Keratinocyte (primary cell): ENCODE data around the gene KRTAP12-4.

Source experiments
- CTCF ChIP-seq, 3 experiments: IDR thresholded peaks in 1 of 3; conservative IDR thresholded peaks in 1 of 3; optimal IDR thresholded peaks in 1 of 3; 2 replicates in 2 of 3; 3 replicates in 1 of 3; pipeline versions ENCODE3 to v1.5.1; 2011; ENCODE audit warnings: low read length in 3 of 3, mild to moderate bottlenecking in 3 of 3, moderate library complexity in 2 of 3, control low read depth in 1 of 3, inconsistent platforms in 1 of 3; ENCODE audit not compliant: insufficient read depth in 2 of 3; ENCODE audit errors: extremely low read depth in 1 of 3
- EZH2 ChIP-seq: IDR thresholded peaks from one replicate; pipeline ENCODE4 v1.6.1; 2012; ENCODE audit warnings: inconsistent platforms, mild to moderate bottlenecking, low read length, moderate library complexity

- no peak for TF ChIP-seq CTCF (optimal IDR thresholded peaks at IDR 0.05 in 1 of 3, IDR thresholded peaks at IDR 0.05 in 1 of 3, conservative IDR thresholded peaks at IDR 0.05 in 1 of 3; ENCODE audit: extremely low read depth in 1 of 3, insufficient read depth in 2 of 3, low read length in 3 of 3)
- no peak for TF ChIP-seq EZH2
These were observed 543 bp downstream of the KRTAP12-4 start for GRCh38 chr21:44653656-44654575.
